Stimulated activated CD8-positive, alpha-beta memory T cell treated with anti-CD3 and anti-CD28 coated beads, Interleukin-12 subunit alpha, Interleukin-12 subunit beta, amount 100 ng/mL, for 4 hours (primary cell): ENCODE data around the gene PI4KA.
A peak's percentile ranks its signal among the peaks of the same experiment; 100 is the strongest.
"Not testable (repeated sequence)": the region's sequence is repeated elsewhere in the genome, so short reads cannot be mapped to it uniquely, and the experiment has no call there.

Experiments used
- DNase-seq: peaks from one replicate; pipeline ENCODE4 v3.0.0-alpha.2; 2020; ENCODE audit warnings: low read depth

PI4KA gene

DNA sequence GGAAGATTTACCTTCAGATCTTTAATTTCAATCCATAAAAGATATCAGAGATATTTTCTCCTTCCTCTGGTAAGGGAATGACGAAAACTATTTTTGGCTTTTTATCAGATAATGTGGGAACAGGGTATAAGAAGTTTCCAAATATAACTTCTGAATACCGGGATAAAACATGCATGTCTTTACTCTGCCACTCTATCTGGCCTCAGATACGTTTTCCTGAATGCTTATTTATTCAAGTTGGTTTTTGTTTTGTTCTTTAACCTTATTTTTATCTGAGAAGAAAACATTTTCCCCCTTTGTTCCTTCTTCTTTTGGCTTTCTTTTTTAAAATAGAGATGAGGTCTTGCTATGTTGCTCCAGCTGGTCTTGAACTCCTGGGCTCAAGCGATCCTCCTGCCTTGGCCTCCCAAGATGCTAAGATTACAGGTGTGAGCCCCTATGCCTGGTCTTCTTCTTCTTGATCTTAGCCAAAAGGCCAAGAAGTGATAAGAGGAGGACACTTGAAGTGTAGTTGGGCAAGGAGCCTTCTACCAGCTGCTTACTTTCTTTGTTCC, 83.2 kb downstream of the PI4KA start:
- DNase-seq = no peak

DNA sequence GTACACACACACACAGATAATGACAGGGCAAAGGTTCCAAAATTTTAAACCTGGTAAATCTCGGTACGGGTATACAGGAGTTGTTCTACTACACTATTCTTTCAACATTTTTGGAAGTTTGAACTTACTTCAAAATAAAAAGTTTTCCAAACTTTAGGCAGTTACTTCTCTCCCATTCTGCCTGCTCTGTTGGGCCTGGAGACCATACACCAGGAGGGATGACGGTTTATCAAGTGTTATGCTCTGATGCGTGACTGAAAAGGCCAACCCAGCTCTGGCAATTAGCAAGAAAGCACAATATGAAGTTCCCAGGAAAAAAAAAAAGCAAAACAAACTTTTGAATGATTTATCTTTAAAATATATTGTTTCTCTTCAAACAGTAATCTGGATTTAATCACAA, 83.7 kb downstream of the PI4KA start:
- DNase-seq = no peak

DNA sequence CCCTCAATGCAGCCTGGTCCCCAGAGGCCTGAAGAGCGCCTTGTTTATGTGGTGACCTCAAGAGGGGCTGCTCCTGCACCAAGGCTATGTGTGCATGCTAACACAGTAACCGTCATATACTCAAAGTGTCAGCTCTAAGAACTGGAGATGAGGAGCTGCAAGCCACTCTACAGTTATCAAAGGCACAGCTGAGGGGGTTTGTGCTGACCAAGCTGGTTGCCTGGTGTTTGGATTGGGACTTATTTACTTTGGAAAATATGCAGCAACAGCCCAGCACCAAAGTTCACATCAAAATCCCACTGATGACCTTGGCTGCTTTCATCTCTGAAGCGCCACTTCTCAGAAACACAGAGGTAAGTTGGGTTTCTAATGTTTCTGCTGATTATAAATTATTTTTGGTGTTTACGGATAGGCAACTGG, 84.8 kb downstream of the PI4KA start, which contains the start of gene SERPIND1:
Gene SERPIND1, plus strand, starts transcription at position 321 of the 420 bp plus-strand sequence. CDS start 5,200 bp downstream, outside the sequence.
- no peak for DNase-seq

DNA sequence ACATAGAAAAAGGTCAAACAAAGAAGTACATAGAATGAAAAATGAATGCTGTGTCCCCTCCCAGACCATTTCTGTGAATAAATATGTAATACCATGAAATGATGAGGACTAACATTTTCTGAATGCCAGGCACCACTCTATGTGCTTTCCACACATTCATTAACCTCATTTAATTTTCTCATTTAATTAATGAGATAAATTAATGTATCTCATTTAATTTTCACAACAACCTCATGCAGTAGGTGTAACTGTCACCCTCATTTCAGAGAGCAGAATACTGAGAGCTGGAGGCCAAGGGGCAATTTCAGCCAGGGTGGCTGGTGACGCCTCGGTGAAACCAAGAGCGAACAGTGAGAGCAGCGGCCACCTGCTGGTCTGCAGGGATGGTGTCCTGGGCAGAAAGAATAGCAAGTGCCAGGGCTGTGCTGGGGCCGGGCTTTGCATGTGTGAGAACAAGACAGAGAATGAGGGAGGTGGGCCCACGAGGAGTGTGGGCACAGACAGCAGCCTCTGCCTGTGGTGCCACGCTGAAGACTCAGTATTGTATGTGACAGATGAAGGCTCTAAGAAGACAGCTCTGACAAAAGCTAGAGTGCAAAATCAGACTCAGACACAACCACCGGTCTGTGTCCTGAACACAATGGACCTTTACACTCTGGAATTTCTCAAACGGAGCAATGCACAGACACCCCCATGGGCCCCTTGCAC, 86.5 kb downstream of the PI4KA start:
- no peak for DNase-seq

DNA sequence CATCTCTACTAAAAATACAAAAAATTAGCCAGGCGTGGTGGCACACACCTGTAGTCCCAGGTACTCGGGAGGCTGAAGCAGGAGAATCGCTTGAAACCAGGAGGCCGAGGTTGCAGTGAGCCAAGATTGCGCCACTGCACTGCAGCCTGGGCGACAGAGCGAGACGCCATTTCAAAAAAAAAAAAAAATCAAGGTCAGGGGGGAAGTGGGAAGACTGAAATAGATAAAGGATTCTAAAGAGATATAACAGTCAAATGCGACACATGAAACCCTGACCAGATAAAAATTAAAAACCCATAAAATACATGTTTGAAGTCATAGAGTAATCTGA, 89.2 kb downstream of the PI4KA start:
- not testable (repeated sequence) for DNase-seq

DNA sequence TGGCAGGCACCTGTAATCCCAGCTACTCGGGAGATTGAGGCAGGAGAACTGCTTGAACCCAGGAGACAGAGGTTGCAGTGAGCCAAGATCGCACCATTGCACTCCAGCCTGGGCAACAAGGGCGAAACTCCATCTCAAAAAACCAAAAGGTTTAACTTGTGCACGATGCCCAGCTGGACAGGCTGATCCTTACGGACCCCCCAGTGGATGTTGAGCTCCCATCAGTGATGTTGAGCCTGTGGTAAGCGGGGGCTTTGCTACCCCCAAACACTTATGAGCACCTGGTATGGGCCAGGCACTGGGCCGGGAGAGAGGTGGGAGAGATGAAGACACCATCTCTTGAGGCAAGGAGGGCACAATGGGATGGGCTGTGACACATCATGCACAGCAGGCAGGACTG, 92.1 kb downstream of the PI4KA start:
- no peak for DNase-seq

DNA sequence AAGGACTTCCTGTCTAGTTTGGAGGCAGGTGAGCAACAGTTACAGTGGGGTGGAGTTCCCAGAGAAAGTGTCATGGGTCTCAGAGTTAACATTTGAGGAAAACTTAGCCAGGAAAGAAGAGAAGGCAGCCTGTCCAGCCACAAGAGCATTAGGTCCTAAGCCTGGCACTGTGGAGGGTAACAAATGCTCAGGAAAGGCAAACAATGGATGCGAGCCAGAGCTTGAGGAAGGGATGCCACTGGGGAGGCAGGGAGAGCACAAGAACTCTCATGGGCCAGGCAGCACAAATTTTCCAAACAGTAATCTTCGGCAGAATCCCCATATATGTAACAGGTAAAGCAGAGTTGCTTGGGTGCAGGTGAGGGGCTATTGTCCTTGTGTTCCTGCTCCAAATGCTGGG, 92.7 kb downstream of the PI4KA start:
- DNase-seq = no peak

DNA sequence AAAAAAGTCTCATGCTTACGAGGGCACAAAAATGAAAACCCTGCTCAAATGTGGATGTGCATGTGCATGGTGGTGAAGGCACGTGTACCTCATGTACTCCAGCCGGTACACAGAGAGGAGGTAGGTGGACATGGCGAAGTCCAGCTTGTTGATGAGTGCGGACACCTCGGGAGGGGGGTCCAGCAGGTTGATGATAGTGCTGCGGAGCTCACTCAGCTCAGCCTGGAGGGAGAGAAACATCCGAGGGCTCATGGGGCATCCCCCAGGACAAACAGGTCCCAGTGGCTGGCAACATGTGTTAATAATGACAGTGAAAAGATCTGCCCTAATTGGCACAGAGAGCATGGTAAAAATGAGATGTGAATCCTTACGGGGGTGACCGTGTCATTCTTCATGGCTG, 93.9 kb downstream of the PI4KA start:
- DNase-seq = no peak

DNA sequence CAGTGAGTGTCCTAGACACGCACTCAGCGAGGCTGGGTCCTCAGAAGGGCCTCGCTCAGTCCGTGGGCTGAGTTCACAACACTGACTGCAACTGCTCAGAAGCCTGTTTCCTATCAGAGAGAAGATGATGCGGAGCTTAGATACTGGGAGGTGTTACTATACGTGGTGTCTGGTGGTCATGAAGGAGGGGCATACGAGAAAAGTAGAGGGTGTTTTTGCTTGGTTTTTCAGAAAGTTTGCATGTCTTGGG, 94.2 kb downstream of the PI4KA start:
- no peak for DNase-seq

DNA sequence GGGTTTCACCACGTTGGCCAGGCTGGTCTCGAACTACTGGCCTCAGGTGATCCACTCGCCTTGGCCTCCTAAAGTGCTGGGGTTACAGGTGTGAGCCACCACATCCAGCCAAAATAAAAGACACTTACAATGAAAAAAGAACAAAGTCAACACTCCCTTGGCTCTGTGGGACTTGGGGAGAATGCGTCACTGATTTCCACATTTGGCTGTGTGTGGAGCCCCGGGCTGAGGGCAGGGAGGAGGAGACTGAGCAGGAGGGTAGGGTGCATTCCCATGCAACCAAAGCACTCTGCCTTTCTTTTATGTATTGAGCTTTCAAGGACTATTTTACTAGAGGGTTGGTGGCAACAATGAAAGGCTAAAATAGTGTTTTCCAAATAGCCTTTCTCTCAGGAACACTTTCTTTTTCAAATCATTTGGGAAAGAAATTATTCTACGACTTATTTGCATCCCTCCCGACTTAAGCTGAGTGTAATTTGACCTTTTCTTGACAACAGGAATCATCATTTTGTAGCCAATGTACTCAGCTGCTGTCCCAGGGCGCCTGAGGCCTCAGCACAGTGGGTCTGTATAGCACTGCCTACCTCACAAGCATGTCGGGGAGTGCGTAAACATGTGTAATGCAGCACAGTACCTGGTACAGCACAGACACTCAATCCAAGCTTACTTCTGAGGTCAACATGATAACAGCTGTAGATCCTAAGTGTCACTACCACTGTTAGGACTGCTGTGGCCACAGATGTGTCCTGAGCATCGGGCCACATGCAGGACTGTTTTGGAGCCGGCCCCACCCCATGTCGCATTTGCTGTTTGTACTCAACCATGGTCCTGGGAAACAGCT, 94.8 kb downstream of the PI4KA start:
- DNase-seq = no peak

DNA sequence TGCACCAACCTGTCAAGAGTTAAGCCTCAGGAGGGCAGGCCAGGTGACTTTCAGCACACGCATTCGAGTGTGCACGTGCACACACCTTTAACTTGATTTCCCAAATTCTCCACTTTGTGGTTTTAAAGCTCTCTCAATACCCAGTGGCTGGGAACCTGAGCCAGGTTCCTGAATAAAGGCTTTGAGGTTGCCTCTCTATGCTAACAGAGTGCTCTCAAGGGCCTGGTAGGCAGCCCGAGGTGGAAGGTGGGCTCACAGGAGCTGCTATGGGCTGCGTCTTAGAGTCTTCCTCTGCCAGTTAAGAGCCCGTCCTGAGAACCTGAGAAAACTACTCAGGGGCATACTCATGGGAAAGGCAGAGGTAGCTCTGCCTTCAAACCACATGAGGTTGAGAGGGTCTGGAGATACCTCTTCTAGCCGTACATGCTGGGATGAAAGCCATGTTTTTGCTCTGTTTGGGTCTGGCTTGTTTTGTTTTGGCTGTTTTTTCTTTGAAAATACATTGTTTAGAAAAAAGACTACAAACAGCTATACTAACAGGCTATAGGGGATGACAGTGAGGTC, 96.3 kb downstream of the PI4KA start:
- DNase-seq = no peak

DNA sequence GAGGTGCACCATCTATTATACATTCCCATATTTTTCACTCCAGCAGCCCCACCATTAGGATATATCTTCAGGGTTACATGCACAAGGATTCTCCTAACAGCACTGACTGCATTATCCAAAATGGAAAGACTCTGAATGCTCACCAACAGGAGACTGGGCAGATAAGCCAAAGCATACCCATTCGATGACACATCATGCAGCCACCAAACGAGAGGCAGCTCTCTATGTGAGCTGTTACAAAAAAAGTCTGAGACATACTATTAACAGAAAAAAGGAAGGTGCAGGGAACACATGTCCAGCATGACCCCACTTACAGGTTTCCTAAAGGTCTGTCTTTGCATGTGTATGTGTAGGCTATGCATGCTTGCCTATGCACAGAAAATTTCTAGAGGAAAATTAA, 97.1 kb downstream of the PI4KA start:
- no peak for DNase-seq

DNA sequence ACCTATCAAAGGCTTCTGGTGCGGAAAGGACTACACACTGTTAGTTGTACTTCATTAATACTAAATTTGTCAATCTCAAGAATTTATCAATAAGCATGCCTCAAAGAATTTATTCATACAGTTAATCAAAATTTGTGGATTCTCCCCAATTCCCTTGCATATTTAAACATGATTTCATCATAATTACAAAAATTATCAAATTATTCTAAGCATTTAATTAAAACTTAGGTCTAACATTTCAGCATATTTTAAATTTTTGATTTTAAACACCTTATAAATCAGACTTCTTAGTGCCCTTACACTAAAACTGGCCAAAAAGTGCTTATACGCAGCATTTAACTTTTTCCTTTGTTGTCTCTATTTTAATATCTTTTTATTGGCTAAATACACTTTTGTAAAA, 98.5 kb downstream of the PI4KA start:
- DNase-seq = no peak

DNA sequence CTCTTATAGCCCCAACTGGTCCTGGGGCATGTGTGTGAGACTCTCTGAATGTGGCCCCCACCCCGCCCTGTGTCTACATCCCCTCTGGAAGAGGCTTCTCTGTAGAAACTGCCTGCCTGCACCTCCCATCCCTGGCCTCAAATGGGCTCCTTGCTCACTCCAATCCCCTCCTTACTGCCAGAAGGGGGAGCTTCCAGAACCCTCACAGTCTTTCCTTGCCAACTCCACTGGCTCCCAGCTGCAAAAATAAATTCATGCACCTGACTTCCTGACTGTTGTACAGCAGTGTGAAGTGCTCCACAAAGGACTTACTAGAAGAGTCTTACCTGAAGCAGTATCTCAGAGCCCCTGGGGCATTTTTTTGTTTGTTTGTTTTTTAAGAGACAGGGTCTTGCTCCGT, 99.9 kb downstream of the PI4KA start:
- no peak for DNase-seq

DNA sequence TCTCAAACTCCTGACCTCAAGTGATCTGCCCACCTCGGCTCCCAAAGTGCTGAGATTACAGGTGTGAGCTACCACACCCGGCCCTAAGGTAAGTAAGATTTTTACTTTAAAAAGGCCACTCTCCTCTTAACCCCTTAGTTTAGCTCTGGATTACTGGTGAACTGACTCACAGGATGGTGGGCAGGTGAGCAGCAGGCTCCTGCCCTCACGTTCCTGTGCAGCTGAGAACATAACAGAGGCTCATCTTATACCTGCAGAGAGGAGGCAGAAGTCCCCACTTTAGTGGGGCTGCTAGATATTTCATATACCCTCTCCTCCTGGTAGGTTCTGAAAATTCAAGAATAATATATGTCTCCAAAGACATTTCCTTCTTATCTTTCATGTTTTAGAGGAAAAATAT, 101.8 kb downstream of the PI4KA start:
- no peak for DNase-seq

DNA sequence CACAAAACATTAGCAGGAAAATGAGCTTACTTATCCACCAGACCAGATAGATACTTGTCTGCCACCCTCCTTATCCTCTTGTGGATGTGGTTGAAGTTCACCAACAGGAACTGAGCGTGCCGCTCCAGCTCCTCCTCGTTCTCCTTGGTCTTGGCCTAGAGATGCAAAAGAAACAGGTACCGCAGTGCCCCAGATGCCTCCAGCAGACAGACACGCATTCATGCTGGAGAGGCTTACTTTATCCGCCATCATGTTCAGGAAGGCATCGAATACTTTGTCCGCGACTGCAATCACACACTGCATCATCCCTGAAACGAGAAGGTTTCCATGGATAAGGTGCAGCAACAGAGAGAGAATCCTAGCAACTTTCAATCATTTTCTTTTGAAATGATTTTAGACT, 105.7 kb downstream of the PI4KA start:
- no peak for DNase-seq

DNA sequence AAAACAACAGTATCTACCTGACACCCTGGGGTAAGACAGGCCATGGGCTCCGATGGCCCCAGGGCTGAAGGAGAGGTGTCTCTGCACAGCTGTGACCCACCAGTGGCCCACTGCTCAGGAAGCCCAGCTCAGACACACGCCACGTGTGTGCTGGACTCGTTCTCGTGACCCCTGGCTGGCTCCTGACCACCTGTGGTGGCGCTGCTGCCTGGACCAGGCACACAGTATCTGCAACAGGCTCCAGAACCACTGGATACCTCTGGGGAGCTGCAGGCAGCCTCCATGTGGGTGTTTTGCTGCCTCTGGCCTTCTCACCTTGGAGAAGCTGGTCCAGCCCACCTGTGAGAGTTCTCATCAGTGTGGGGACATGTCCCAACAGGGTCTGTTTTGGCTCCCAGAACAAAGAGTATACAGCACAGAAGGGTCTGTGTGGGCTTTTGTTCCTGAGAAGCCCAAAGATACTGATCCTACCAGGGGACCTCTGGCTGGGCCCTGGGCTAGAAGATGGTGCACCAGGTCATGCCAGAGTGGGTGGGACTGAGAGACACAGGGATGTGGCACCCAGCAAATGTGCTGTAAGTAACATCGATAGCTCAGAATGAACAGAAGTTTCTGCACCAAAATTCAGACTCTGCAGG, 106.4 kb downstream of the PI4KA start:
- DNase-seq = no peak

DNA sequence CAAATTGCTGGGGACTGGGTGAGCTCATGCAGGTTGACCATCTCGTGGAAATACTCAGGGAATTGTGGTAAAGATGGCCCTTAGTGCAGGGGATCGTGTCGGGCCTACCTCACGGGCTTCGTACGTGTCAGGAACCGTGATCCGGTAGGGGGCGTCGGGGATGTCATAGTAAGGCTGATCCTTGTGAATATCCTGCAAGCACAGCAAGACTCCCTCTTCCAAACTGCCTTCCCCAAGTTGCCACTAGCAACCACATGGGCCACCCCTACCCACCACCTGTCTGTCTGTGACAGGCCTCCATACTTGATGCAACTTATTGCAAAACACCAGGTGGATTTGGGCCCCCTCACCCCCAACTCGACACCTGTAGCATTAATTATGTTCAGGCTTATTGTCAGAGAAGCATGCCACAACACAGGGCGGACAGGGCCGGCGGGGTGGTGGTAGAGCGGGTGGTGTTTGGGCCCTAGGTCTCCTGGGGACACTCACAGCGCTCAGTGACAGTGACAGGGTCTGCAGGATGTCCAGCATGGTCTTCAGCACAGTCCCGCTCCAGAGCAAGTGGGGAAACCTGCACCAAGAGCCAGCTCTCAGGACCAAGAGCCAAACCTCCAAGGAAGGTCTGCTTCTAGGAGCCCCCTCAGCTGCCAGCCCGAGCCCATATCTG, 107.3 kb downstream of the PI4KA start:
- no peak for DNase-seq

DNA sequence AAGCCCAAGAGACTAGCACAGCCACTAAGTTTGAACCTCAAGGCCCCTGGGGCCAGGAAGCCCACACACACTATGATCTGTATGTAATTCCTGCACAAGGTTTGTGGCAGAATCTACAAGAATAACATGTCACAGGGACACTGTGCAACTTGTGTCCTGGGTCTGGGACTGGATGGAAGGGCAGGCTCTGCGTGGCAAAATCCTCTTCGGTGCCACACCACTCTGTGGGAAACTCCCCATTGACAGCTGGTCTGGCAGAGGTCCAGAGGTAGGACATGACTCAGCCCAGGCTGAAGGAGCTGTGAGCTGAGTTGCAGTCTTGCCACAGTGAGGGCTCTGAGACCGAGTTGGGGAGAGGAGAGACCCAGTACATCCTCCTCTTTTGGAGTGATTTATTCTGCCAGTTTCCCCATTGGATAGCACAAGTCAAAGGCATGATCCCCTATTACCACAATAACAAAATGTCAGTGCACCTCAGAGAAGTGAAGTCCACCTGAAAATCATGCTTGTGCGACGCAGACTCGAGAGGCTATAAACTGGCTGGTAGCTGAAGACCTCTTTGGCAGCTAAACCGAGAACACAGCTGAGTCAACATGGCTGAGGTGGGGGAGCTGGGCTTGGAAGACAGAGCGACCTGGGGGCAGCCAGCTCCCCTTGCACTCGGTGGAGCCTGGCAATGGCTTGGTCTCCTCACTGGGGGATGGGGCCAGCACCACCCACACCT, 108.0 kb downstream of the PI4KA start:
- peak; percentile 24 for DNase-seq

DNA sequence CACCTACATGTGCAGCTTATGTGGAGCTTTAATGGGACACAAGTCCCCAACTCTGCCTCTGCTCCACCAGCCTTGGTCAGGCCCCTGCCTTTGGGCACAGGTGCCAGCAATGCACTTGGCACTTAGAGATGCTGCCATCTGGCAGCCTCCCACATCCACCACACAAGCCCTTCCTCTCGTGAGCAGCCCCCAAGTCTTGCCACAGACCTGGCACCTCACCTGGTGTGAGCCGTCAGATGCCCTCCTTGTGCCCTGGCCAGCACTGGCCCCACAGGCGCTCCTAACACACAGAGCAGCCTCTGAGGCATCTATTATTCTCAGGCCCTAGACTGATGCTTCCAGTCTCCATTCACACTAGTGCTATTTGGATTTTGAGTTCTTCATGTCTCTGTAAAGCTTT, 109.2 kb downstream of the PI4KA start:
- no peak for DNase-seq

DNA sequence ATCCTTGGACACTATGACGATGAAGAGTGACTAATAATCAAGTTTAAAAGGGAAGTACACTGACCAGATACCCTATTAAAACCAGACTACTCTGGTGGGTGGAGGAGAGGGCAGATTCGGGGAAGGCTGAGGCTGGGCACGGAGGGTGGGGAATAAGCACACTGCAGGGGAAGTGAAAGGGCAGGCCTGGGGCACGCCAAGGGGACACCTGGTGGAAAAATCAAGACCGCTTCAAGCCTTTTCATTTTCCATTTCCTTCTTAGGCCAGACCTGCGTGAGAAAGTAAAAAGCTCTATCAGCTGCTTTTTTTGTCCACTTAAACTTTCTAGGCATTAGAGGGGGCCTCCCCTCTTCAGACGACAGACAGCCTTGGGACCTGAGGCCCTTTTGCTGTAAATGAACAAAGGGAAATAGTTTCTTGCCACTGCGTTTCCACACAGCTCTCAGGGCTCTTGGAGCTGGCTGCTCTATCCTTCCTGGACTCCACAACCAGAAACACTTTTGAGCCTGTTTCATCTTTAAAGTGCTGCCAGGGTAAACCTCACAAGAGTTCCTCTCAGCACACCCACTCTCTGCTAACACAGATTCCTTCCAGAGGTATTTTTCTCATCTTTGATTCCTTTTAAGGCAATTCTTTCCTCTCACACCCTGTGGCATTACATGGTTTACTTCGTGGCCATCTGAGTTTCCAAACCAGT, 109.7 kb downstream of the PI4KA start:
- no peak for DNase-seq
